Heart right ventricle (tissue), 16 donors: ENCODE measurements around the gene FCAMR. TPM values are rescaled to one million over a fixed set of nuclear protein-coding genes. Genes with fewer than 3 reads are reported as not detected.

Experiments used
- ATAC-seq, 8 donors: fragments of 200-7000 bp; cut with Tn5 transposase; one replicate each; pipeline ENCODE4 v1.9.1; 2020; ENCODE audit warnings: mild to moderate bottlenecking in 8 of 8, moderate library complexity in 8 of 8, moderate number of reproducible peaks in 1 of 8
- DNase-seq, 2 donors: peaks; one replicate each; pipeline ENCODE4 v3.0.0-alpha.2; 2020
- H3K27ac ChIP-seq, 10 donors: fragments of 200-600 bp; sonication (generic) in 2 of 10; one replicate each; pipeline versions ENCODE4 v1.5.0 to v1.8.0; 2020 to 2022; ENCODE audit warnings: mild to moderate bottlenecking in 3 of 10
- H3K27me3 ChIP-seq, 7 donors: fragments of 200-600 bp; one replicate each; pipeline ENCODE4 v1.8.0; 2021 to 2022; ENCODE audit warnings: mild to moderate bottlenecking in 2 of 7
- H3K36me3 ChIP-seq, 9 donors: fragments of 200-600 bp; sonication (generic) in 1 of 9; one replicate each; pipeline versions ENCODE4 v1.5.0 to v1.8.0; 2020 to 2022; ENCODE audit warnings: mild to moderate bottlenecking in 2 of 9
- H3K4me1 ChIP-seq, 9 donors: fragments of 200-600 bp; sonication (generic) in 1 of 9; one replicate each; pipeline versions ENCODE4 v1.5.0 to v1.8.0; 2020 to 2022; ENCODE audit warnings: mild to moderate bottlenecking in 4 of 9
- H3K4me3 ChIP-seq, 10 donors: fragments of 200-600 bp; sonication (generic) in 2 of 10; one replicate each; pipeline versions ENCODE4 v1.5.0 to v1.8.0; 2020 to 2022; ENCODE audit warnings: mild to moderate bottlenecking in 7 of 10, moderate library complexity in 2 of 10
- H3K9me3 ChIP-seq, 11 donors: fragments of 200-600 bp in 10 of 11; sonication (generic) in 2 of 11; one replicate each; pipeline versions ENCODE4 v1.5.0 to v1.8.0; 2013 to 2022; ENCODE audit warnings: mild to moderate bottlenecking in 2 of 11, control low read depth in 1 of 11, moderate library complexity in 1 of 11
- CTCF ChIP-seq, 9 donors: fragments of 200-600 bp; sonication (generic) in 2 of 9; IDR thresholded peaks; one replicate each; pipeline versions ENCODE4 v1.5.0 to v1.8.0; 2021 to 2022; ENCODE audit warnings: antibody characterized with exemption in 9 of 9, mild to moderate bottlenecking in 5 of 9, moderate library complexity in 1 of 9
- WGBS, 2 donors: extraction: QIAGEN DNeasy Blood & Tissue Kit; methylation state at CpG; one replicate each; pipeline ENCODE4 v1.1.7; 2013; ENCODE audit warnings: inconsistent platforms in 1 of 2; 5-methylcytosine and 5-hydroxymethylcytosine counted together
- intact Hi-C, 10 donors: fragments of 100-400 bp; cut with DNase I; formaldehyde crosslinking; loops; one replicate each; pipeline versions ENCODE4 v1.11.1 to v1.14.2; 2022
- polyA plus RNA-seq, 2 donors: library from polyadenylated mRNA; stranded (reverse); fragments of 200-250 nt; gene quantifications; one replicate each; pipeline ENCODE4 v1.2.3, GENCODE V29; 2013
- total RNA-seq, 10 donors: library from RNA; stranded (reverse); fragmentation: NEBNext Ultra II Directional in 3 of 10; extraction: Animal tissue kit (Norgen Biotek cat#: 25700) in 3 of 10; gene quantifications; one replicate each; pipeline versions ENCODE4 v1.2.1 to v1.2.4, GENCODE V29; 2021 to 2023
- donor health status: Arrhythmogenic right ventricular cardiomyopathy.
- donor health status: ischemic (EF 13 %, LVEDD 7.1; RV severe dilation, severe dysfunction).
- donor health status: healthy with polysubstance abuse.
- donor health status: DM: no; HTN: yes; CAD: no.
- donor health status: DM: no; HTN: no; CAD: no.
- donor health status: ischemic (EF 25% LVEDD 6.9; RV normal size, moderate dysfunction).
- donor health status: ischemic (EF 25% LVEDD 5.7; RV mildly dilated, moderate dysfunction).
- donor health status: healthy.
- donor health status: DM: yes; HTN: yes; CAD: no.
- donor health status: Ischemic cardiomyopathy.
- donor health status: ischemic (EF 35%, LVEDD 5.7; RV mildly dilated, moderate dysfunction).
- donor health status: nonischemic (EF 11% LVEDD 7.7; RV severe dilation, severe dysfunction).
- donor health status: DM: yes; HTN: yes; CAD: no.
- donor health status: PGD.
- donor health status: ischemic (EF 29% LVEDD 5.4; RV normal size, mild dysfunction).
- donor health status: nonischemic (EF 23%, LVEDD 6.1; RV moderate dilation, normal function).

FCAMR gene
- total and polyA plus RNA-seq, 12 donors = not detected

GRCh38 chr1:206923009-206923960 is 47.0 kb downstream of the FCAMR start:
- no peaks in the 10 kb centered on the region for H3K36me3 ChIP-seq
- DNase-seq (no peak), ATAC-seq (peak in 6 of 8 donors; percentile 33 to 62 (median 46))
- TF ChIP-seq CTCF (IDR thresholded peaks at IDR 0.05) = no peak
- intact Hi-C loops = loop anchor here in 3 of 10 donors (5.0 to 10.0 kb wide), 3 partner anchors 152 to 448 kb away; partner anchors contain the start of gene IKBKE (in 1 of the 3)
- H3K27ac ChIP-seq = peak overlapping the region in 4 of 10 donors; percentile 43 to 85 (median 54)
- H3K4me1 ChIP-seq = peaks cover 0 to 45% (median 0%) of the 10 kb centered on the region in 9 donors
- H3K4me3 ChIP-seq = peak overlapping the region in 1 of 10 donors; percentile 28
- H3K9me3 ChIP-seq = no peaks in the 10 kb centered on the region
- WGBS, 2 donors = 68 to 73% methylated on average over 12 of the region's 12 CpGs
- no peaks in the 10 kb centered on the region for H3K27me3 ChIP-seq

GRCh38 chr1:206922524-206922923 is 47.7 kb downstream of the FCAMR start:
- Histone ChIP-seq H3K4me3 (no peak overlapping the region), H3K27ac (peak overlapping the region in 5 of 10 donors; percentile 5 to 85 (median 51))

GRCh38 chr1:206921772-206922265 is 48.4 kb downstream of the FCAMR start, which contains the start of gene FCMR:
FCMR (minus strand) TSS chr1:206921941; CDS start chr1:206921854, 87 bp downstream.
- ATAC-seq = peak in 6 of 8 donors; percentile 45 to 71 (median 62)
- H3K27ac ChIP-seq = peak within 1 kb of the TSS in 5 of 10 donors; percentile 5 to 85 (median 51)
- WGBS, 2 donors = 48 to 57% methylated on average over 7 of the region's 7 CpGs
- peaks cover 0 to 45% (median 0%) of the 10 kb centered on the region in 9 donors for H3K4me1 ChIP-seq
- TF ChIP-seq CTCF (IDR thresholded peaks at IDR 0.05) = no peak
- no peaks in the 10 kb centered on the region for H3K27me3 ChIP-seq
- H3K4me3 ChIP-seq = peak within 1 kb of the TSS in 1 of 10 donors; percentile 43
- no peaks in the 10 kb centered on the region for H3K36me3 ChIP-seq
- peak in 1 of 2 donors; percentile 19 for DNase-seq
- H3K9me3 ChIP-seq = no peaks in the 10 kb centered on the region
- intact Hi-C loops = loop anchor here in 3 of 10 donors (5.0 to 10.0 kb wide), 3 partner anchors 153 to 447 kb away; partner anchors contain the start of gene IKBKE (in 1 of the 3)

More at GRCh38 chr1:206922524-206922923, 47.7 kb downstream of the FCAMR start:
- Histone ChIP-seq H3K36me3 (no peaks in the 10 kb centered on the region), H3K4me1 (peaks cover 0 to 45% (median 0%) of the 10 kb centered on the region in 9 donors), H3K9me3 (no peaks in the 10 kb centered on the region), H3K27me3 (no peaks in the 10 kb centered on the region)
- DNase-seq (no peak), ATAC-seq (no peak)
- intact Hi-C loops = loop anchor here in 3 of 10 donors (5.0 to 10.0 kb wide), 3 partner anchors 152 to 448 kb away; partner anchors contain the start of gene IKBKE (in 1 of the 3)
- no peak for TF ChIP-seq CTCF (IDR thresholded peaks at IDR 0.05)
- WGBS, 2 donors = 74 to 79% methylated on average over 1 of the region's 1 CpG

GRCh38 chr1:206918076-206918475 is 52.2 kb downstream of the FCAMR start:
- Histone ChIP-seq H3K27me3 (peaks cover 0 to 12% (median 0%) of the 10 kb centered on the region in 7 donors), H3K4me3 (no peak overlapping the region), H3K9me3 (no peaks in the 10 kb centered on the region), H3K36me3 (no peaks in the 10 kb centered on the region), H3K27ac (no peak overlapping the region), H3K4me1 (peaks cover 0 to 25% (median 0%) of the 10 kb centered on the region in 9 donors)
- intact Hi-C loops = loop anchor here in 6 of 10 donors (5.0 to 10.0 kb wide), 6 partner anchors 106 to 433 kb away; no protein-coding TSS in a partner anchor
- DNase-seq (no peak), ATAC-seq (no peak)
- no peak for TF ChIP-seq CTCF (IDR thresholded peaks at IDR 0.05)
- WGBS, 2 donors = 67 to 75% methylated on average over 3 of the region's 3 CpGs
